Left cardiac atrium (tissue), 4 donors: ENCODE results near the gene TASOR. TPM values are rescaled to one million over a fixed set of nuclear protein-coding genes. Genes with fewer than 3 reads are reported as not detected.

Experiments
- ATAC-seq, 2 donors: fragments of 200-7000 bp; cut with Tn5 transposase; one replicate each; pipeline ENCODE4 v1.9.1; 2020; ENCODE audit warnings: mild to moderate bottlenecking in 2 of 2, moderate library complexity in 2 of 2
- DNase-seq: peaks from one replicate; pipeline ENCODE4 v3.0.0-alpha.2; 2020
- intact Hi-C, 2 donors: fragments of 100-400 bp; cut with DNase I; formaldehyde crosslinking; loops; one replicate each; pipeline versions ENCODE4 v1.14.1 to v1.15.1; 2022 to 2023
- total RNA-seq, 2 donors: library from RNA; stranded (reverse); fragmentation: NEBNext Ultra II Directional; extraction: Animal tissue kit (Norgen Biotek cat#: 25700); gene quantifications; one replicate each; pipeline ENCODE4 v1.2.1, GENCODE V29; 2021
- donor health status: DM: no; HTN: yes; CAD: no.
- donor health status: DM: no; HTN: yes; CAD: no; lungs with severe emphysema.
- donor health status: DM: yes; HTN: yes; CAD: no.
- donor health status: Dilated cardiomyopathy.

The TASOR gene
- total RNA-seq, 2 donors from 2014 or later = 30.0 to 34.7 TPM

DNA sequence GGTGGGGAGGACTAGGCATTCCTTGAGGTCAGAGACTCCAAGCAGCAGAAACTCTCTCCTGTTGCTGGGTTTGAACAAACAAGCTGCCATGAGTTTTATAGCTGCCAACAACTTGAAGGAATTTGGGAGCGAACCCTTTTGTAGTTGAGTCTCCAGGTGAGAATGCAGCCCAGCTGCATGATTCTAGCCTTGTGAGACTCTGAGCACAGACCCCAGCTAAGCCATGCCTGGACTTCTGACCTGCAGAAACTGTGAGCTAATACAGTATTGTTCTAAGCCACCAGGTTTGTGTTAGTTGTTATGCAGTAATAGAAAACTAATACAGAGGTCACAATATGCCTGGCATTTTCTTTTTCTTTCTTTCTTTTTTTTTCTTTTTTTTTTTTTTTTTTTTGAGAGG lies 6.2 kb upstream of the TASOR start:
- no peak for DNase-seq
- no peak for ATAC-seq
- intact Hi-C loops = no loop called here

DNA sequence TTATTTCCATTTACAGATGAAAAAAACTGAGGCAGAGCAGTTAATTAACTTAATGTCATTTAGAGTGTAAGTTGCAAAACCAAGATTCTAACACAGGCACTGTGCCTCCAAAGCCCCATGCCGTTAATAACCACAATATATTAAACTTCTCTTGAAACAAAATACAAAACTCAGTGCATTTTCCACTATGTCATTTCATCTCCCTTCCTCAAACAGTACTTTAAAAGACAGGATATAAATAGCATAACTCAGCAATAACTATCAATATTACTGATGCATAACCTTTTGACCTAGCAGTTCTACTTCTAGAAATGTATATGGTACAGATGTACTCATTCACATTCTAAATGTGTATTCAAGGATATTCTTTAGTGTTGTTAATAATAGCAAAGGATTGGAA lies 5.1 kb upstream of the TASOR start:
- DNase-seq = no peak
- intact Hi-C loops = no loop called here
- ATAC-seq = no peak

DNA sequence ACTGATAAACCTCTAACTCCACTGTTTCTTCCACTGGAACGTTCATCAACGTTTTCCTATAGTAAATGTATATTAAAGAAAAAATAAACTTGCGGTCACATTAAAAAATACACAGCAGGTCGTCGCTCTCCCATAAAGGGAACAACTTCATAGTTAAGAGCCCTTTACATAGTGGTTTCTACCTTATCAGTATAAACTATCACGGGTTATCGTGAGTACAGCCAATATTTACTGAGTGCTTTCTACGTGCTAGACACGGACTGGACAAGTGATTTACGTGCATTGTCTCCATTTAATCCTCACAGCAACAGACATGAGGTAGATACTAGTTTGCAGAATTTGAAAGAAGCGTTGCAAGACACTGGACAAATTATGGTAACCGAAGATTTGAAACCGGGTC lies 964 bp upstream of the TASOR start:
- no peak for DNase-seq
- intact Hi-C loops = no loop called here
- no peak for ATAC-seq

DNA sequence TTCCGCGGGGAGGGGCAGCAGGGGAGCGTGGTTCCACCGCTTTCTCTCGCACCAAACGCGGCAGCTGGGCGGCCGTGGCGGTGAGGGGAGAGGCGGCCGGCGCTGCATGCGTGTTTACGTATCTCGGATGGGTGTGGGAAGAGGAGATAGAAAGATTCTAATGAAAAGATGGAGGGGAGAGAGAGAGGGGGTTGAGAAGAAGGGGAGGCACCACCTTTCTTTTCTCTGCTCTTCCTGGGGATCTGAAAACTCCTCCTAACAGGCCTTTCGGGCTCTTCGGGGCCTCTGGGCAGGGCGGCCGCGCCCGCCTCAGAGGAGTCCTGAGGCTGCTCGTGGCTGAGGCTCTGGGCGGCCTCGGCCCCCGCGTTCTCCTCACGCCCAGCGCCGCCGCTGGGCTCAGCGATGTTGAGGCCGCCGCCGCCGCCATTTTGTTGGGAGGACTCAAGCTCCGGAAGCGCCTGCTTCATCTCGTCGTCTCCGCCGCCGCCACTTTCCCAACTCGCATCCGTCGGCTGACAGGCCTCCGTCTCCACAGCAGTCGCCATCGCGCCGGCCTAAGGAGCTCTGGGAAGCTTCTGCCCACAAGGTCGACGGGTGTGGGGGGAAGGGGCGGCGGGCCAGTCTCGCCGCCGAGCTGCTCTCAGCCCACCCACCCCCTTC lies 473 bp downstream of the TASOR start:
- intact Hi-C loops = no loop called here
- DNase-seq (peak; percentile 78), ATAC-seq (peak; percentile 86 to 88)

DNA sequence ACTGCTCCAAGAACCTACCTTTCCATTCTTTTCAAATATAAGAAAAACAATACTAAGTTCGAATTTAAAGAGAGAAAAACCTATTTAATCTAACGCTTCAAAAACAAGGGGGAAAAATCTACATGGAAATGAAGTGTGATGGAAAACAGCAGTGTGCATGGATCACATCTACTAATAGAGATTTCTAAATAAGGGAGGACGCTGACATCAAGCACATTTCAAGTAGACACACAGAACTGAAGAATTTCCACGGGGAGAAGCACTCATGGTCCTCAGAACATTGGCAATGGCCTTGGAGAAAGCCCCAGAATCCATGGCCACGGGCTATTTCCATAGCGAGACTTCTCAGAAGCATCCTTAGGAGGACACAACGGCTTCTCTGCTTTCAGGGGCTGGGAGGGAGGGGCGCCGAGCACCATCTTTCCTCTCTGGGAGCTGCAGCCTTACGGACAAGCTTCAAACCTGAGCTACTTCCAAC lies 1.0 kb downstream of the TASOR start:
- ATAC-seq (no peak), DNase-seq (no peak)
- intact Hi-C loops = no loop called here

DNA sequence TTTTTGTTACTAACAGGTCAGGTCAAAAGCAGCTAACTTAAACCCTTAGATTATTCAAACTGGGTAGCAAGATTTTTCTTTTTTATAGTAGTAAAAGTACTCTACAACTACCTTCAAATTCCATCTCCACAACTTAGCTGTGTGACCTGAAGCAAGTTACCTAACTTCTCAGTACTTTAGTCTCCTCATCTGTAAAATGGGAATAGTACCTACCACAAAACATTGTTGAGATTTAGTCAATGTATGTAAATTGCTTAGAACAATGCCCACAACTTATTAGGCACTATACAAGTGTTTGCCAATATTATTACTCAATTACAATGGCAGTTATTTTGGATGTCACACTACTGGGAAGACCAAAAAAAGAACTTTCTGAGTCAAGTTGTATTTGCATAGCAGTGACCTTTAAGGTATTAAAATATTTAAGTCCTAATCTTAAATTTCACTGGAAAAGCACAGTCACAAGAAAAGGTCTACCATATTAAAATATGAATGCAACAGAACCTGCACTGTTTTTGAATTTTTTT lies 2.9 kb downstream of the TASOR start:
- intact Hi-C loops = no loop called here
- no peak for DNase-seq
- no peak for ATAC-seq

DNA sequence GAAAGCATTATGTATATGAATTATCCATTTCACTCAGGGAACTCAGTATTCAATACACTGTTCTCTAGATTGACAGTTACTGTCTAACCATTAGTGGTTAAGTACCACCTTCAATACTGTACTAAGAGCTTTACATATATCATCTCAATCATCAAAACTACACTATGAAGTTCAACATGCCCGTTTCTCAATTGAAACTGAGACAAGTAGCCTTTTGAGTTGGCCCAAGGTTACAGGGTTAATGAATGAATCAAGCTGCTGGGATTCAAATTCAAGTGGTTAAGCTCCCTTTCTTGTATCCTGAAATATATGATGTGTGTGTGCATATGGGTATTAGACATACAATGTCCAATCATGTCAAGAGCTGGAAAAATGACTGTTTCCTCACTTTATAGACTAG lies 5.8 kb downstream of the TASOR start:
- no peak for ATAC-seq
- no peak for DNase-seq
- intact Hi-C loops = no loop called here

DNA sequence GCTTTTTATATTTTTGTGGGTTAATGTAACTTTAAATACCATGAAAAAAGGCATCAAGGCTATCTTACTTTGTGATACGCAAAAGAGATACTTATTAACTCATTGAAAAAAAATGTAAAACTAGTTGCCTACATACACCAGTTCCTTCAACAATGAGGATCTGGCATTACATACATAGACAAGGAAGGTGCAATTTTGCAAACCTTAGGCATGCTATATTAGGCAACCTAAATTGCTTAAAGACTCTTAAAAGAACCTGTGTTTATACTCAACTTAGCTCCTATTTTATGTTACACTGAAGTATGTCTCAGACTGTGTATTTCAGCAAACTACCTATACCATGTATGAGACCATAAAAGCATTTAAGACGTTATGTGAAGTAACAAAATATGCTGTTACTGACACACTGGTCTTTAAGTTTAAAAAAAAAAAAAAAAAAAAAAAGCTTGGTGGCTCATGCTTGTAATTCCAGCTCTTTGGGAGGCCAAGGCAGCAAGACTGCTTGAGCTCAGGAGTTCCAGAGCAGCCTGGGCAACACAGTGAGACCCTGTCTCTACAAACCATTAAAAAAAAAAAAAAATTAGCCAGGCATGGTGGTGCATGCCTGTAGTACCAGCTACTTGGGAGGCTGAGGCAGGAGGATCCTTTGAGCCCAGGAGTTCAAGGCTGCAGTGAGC lies 9.1 kb downstream of the TASOR start:
- intact Hi-C loops = no loop called here
- DNase-seq (no peak), ATAC-seq (no peak)

DNA sequence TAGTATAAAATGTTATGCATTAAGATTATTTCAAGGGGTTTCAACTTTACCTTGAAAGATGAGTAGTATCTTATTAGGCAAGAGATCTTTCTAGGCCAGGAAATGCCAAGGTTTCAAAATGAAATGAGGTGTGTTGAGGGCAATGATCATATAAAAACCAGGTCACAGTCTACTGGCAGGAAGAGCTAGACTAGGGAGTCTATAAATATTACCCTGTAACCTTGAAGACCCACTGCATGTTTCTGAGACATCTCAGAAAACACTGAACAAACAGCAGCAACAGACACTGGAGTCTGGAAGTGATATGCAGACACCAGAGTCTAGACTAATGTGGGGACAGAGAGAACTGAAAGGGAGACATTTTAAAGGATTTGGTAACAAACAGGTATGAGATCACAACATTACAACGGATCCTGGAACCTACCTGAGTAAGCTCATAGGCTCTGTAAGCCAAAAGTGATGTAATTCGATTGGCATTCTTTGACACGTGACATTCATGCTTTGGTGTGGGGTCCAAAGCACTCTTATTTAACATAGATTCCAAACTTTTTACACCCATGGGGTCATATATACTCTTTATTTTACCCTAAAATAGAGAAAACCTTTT lies 15.0 kb downstream of the TASOR start:
- no peak for ATAC-seq
- intact Hi-C loops = no loop called here
- DNase-seq = no peak

DNA sequence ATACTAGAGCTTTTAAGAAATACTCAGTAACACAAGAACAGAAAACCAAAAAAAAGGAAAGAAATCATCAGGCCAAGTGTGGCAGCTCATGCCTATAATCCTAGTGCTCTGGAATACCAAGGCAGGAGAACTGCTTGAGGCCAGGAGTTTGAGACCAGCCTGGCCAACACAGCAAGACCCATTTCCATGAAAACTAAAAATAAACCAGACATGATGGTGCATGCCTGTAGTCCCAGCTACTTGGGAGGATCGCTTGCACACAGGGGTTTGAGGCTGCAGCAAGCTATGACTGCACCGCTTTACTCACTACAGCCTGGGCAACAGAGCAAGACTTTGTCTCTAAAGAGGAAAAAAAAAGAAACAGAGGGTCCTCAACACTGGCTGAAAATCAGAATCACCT lies 18.2 kb downstream of the TASOR start:
- DNase-seq = no peak
- no peak for ATAC-seq
- intact Hi-C loops = no loop called here

DNA sequence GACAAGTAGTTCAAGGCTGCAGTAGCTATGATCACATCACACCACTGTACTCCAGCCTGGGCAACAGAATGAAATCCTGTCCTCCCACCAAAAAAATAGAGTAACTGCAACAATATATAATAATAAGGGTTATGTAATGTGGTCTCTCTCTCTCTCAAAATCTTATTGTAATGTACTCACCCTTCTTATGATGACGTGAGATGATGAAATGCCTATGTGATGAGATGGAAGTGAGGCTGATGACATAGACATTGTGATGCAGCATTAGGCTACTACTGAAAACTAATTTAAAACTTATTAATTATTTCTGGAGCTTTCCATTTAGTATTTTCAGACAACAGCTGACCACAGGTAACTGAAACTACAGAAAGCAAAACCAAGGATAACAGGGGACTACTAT lies 27.4 kb downstream of the TASOR start:
- no peak for DNase-seq
- intact Hi-C loops = no loop called here
- ATAC-seq = no peak

DNA sequence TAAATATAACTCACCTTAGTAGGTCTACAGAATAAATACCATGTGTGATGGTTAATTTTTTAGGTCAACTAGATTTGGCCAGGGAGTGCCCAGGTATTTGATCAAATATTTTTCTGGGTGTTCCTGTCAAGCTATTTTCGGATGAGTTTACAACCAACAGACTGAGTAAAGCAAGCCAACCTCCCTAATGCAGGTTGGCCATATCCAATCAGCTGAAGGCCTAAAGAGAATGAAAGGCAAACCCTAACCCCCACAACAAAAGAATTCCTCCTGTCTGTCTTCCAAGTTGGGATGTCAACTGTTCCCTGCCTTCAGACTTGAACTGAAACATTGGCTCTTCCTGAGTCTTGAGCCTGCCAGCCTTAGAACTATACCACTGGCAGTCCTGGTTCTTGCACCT lies 28.6 kb downstream of the TASOR start:
- DNase-seq (no peak), ATAC-seq (no peak)
- intact Hi-C loops = no loop called here

DNA sequence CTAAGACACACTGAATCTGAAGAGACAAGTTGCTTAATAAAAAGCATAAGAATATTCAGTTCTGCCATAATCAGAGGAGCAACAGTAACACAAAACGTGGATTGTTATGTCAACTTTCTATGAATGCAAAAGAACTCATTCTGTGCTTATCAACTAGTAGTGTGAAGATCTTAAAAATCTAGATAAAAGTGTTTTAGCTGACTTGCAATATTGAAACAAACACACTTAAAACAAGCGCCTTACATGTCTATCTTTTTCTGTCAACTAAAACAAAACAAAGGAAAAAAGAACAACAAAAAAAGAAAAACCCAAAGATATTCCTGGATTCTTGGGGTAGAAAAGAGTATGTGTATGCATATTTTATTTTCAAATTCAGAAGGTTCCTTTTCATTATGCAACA lies 37.7 kb downstream of the TASOR start:
- intact Hi-C loops = no loop called here
- DNase-seq = no peak

DNA sequence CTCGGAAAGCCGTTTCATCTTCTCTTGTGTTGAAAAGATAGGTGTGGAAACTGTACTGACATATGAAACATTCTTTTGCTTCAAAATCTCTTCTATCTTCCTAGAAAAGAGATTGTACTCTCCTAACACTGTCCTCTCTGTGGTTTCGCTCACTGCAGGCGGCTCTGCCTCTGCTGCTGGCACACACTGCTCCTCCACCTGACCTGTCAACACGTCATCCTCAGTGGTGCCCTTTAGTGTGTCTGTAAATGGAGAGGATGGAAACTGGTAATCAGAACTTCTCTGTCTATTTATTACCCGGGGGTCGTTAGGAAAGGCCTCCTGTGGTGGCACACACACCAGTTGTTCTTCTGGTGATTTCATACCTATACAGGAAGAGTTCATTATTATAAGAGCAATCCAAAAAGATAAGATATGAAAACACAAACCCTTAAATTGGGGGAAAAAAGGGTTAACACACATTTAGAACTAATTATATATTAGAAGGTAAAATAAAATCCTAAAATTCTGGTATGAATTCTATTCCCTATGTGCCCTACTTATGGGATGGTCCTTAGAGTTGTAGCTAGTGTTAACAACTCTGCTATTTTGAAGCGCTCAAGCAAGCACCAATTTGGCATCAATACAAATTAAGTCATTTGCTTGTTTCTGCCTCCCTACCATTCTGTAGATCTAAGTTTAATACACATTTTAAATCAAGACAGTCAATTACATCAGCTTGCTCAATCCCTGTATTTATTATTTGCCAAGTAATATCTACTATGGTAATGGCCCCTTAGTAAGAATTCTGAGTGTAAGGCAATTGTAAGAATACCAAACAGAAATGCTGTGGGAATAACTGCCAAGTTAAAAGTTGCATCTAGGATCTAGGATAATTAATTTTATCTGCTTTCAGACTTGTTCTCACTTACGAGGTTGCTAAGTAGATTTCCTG lies 49.2 kb downstream of the TASOR start:
- peak; percentile 47 for DNase-seq
- peak; percentile 94 to 95 for ATAC-seq
- intact Hi-C loops = no loop called here

More for the DNA sequence above, 37.7 kb downstream of the TASOR start:
- ATAC-seq = no peak

Other genes starting within 250 kb of the TASOR start
- 1 to 10 TPM; 2.6 to 3.6 TPM for gene ERC2, start 214.8 kb downstream of the TASOR start, total RNA-seq
- gene CCDC66, start 126.1 kb downstream of the TASOR start, total RNA-seq = 10 to 100 TPM; 15.8 to 17.0 TPM
- gene ARHGEF3, start 118.7 kb upstream of the TASOR start, total RNA-seq = 10 to 100 TPM; 11.9 to 16.8 TPM